ENCODE data around the gene TGFBR3. TPM values are rescaled to one million over a fixed set of nuclear protein-coding genes. Genes with fewer than 3 reads are reported as not detected.
"Not testable (repeated sequence)": the region's sequence is repeated elsewhere in the genome, so short reads cannot be mapped to it uniquely, and the experiment has no call there.

Gene TGFBR3
- total RNA-seq, 1 experiment from 2014 or later: 4.2 TPM

DNA sequence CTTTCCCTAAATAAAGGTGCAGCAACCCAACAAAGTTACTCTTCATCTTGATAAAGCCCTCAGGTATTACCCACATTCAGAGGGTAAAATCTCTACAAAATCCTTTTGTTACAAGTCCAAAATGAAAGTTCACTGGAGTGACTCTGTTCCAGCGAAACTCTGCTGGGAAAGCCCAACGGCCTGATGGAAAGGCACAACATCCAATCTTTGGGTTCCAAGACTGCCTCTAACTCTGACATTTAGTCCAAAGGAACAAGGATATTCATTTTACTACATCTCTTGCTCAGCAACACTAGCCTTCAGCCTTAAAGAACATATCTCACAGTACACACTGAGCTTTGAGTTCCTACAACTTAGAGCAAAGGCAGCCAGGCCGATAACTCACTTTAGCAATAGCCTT, 42.1 kb downstream of the TGFBR3 start (continued):
- TF ChIP-seq CREB1 (CRISPR knock-in tag; IDR thresholded peaks at IDR 0.05) (no peak), ZBTB21 (CRISPR knock-in tag; IDR thresholded peaks at IDR 0.05; ENCODE audit: borderline replicate concordance) (no peak), NFYB (CRISPR knock-in tag; conservative IDR thresholded peaks at IDR 0.05; ENCODE audit: low read depth) (no peak)

DNA sequence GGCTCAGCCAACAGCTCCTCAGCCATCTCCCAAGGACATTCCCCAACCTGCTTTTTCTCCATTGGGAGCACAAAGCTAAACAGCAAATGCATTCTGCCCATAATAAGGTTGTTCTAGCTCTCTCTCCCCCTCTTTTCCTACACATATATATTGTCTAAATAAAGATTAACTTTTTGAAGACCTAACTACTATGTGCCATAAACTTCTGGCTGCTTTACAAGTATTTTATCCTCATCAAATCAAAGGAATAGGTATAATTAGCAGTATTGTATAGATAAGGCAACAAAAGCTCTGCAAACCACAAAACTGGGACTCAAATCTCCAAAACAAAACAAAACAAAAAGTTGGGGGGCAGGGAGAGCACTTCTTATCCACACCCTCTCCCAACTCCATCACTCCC, 43.4 kb downstream of the TGFBR3 start:
- ChIA-PET CTCF (no interaction called here), POLR2A (no interaction called here)
- no peak for DNase-seq (ENCODE audit: low spot score)
- Mint-ChIP-seq H3K4me3 (no peak overlapping the region), H3K9me3 (no peaks in the 10 kb centered on the region), H3K4me1 (peaks cover 6% of the 10 kb centered on the region; the same call in 1 of the 2 replicates), H3K36me3 (no peaks in the 10 kb centered on the region), H3K27me3 (ENCODE audit: low read depth) (no peaks in the 10 kb centered on the region), H3K27ac (no peak overlapping the region)
- TF ChIP-seq NR1H2 (CRISPR knock-in tag; IDR thresholded peaks at IDR 0.05) (no peak), NFATC4 (CRISPR knock-in tag; IDR thresholded peaks at IDR 0.05) (no peak), NR2C2 (CRISPR knock-in tag; IDR thresholded peaks at IDR 0.05) (no peak)
- TF ChIP-seq, protein P1, sequence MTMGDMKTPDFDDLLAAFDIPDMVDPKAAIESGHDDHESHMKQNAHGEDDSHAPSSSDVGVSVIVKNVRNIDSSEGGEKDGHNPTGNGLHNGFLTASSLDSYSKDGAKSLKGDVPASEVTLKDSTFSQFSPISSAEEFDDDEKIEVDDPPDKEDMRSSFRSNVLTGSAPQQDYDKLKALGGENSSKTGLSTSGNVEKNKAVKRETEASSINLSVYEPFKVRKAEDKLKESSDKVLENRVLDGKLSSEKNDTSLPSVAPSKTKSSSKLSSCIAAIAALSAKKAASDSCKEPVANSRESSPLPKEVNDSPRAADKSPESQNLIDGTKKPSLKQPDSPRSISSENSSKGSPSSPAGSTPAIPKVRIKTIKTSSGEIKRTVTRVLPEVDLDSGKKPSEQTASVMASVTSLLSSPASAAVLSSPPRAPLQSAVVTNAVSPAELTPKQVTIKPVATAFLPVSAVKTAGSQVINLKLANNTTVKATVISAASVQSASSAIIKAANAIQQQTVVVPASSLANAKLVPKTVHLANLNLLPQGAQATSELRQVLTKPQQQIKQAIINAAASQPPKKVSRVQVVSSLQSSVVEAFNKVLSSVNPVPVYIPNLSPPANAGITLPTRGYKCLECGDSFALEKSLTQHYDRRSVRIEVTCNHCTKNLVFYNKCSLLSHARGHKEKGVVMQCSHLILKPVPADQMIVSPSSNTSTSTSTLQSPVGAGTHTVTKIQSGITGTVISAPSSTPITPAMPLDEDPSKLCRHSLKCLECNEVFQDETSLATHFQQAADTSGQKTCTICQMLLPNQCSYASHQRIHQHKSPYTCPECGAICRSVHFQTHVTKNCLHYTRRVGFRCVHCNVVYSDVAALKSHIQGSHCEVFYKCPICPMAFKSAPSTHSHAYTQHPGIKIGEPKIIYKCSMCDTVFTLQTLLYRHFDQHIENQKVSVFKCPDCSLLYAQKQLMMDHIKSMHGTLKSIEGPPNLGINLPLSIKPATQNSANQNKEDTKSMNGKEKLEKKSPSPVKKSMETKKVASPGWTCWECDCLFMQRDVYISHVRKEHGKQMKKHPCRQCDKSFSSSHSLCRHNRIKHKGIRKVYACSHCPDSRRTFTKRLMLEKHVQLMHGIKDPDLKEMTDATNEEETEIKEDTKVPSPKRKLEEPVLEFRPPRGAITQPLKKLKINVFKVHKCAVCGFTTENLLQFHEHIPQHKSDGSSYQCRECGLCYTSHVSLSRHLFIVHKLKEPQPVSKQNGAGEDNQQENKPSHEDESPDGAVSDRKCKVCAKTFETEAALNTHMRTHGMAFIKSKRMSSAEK (CRISPR knock-in tag; IDR thresholded peaks at IDR 0.05; ENCODE audit: borderline replicate concordance): no peak
- TF ChIP-seq, protein P2, sequence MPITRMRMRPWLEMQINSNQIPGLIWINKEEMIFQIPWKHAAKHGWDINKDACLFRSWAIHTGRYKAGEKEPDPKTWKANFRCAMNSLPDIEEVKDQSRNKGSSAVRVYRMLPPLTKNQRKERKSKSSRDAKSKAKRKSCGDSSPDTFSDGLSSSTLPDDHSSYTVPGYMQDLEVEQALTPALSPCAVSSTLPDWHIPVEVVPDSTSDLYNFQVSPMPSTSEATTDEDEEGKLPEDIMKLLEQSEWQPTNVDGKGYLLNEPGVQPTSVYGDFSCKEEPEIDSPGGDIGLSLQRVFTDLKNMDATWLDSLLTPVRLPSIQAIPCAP (CRISPR knock-in tag; IDR thresholded peaks at IDR 0.05): no peak
- no peak for ATAC-seq

DNA sequence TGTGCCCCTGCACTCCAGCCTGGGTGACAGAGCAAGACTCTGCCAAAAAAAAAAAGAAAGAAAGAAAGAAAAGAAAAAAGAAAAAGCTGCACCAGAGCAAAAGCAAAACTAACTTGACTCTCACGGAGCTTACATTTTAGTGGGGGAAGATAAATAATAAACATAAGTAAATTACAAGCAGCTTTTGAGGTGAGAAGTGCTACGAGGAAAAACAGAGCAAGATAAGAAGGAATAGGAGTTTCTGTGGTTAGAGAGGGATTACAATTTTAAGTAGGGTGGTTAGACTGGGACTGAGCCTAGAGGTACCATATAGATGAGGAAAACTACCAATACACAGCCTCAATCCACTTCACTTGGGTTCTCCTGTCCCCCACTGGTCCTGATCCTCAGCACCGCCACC, 43.9 kb downstream of the TGFBR3 start:
- CTCF ChIA-PET: no interaction called here
- no peak for ATAC-seq
- Mint-ChIP-seq H3K36me3 (no peaks in the 10 kb centered on the region), H3K27me3 (ENCODE audit: low read depth) (no peaks in the 10 kb centered on the region), H3K9me3 (no peaks in the 10 kb centered on the region), H3K4me1 (peaks cover 5% of the 10 kb centered on the region; the same call in 1 of the 2 replicates), H3K27ac (no peak overlapping the region), H3K4me3 (no peak overlapping the region)
- POLR2A ChIA-PET: no interaction called here
- no peak for DNase-seq (ENCODE audit: low spot score)
- no peak for TF ChIP-seq ZNF138 (CRISPR knock-in tag; conservative IDR thresholded peaks at IDR 0.05)
- no peak for TF ChIP-seq GTF2I (CRISPR knock-in tag; conservative IDR thresholded peaks at IDR 0.05)
- TF ChIP-seq ZNF396 (CRISPR knock-in tag; IDR thresholded peaks at IDR 0.05; ENCODE audit: borderline replicate concordance): no peak
- TF ChIP-seq FOXJ3 (CRISPR knock-in tag; IDR thresholded peaks at IDR 0.05; ENCODE audit: borderline replicate concordance): no peak
- TF ChIP-seq, protein P3, sequence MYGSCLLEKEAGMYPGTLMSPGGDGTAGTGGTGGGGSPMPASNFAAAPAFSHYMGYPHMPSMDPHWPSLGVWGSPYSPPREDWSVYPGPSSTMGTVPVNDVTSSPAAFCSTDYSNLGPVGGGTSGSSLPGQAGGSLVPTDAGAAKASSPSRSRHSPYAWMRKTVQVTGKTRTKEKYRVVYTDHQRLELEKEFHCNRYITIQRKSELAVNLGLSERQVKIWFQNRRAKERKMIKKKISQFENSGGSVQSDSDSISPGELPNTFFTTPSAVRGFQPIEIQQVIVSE (CRISPR knock-in tag; IDR thresholded peaks at IDR 0.05; ENCODE audit: borderline replicate concordance): no peak
- TF ChIP-seq, protein P4, sequence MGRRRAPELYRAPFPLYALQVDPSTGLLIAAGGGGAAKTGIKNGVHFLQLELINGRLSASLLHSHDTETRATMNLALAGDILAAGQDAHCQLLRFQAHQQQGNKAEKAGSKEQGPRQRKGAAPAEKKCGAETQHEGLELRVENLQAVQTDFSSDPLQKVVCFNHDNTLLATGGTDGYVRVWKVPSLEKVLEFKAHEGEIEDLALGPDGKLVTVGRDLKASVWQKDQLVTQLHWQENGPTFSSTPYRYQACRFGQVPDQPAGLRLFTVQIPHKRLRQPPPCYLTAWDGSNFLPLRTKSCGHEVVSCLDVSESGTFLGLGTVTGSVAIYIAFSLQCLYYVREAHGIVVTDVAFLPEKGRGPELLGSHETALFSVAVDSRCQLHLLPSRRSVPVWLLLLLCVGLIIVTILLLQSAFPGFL (CRISPR knock-in tag; IDR thresholded peaks at IDR 0.05; ENCODE audit: borderline replicate concordance): no peak
- TF ChIP-seq KAT7 (CRISPR knock-in tag; IDR thresholded peaks at IDR 0.05; ENCODE audit: borderline replicate concordance): no peak

DNA sequence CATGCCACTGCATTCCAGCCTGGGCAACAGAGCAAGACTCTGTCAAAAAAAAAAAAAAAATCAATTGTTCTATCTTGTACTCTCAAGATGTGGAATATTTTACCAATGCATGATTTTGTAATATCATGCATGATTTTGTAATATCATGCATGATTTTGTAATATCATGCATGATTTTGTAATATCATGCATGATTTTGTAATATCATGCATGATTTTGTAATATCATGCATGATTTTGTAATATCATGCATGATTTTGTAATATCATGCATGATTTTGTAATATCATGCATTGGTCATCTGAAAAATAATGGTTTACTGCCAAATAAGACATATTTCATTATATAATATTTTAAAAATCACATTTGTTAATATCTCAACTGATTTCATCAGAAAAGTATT, 45.7 kb downstream of the TGFBR3 start:
- H3K9me3 Mint-ChIP-seq; H3K27me3 Mint-ChIP-seq (ENCODE audit: low read depth); CTCF ChIA-PET; DNase-seq (ENCODE audit: low spot score); H3K4me1 Mint-ChIP-seq; H3K27ac Mint-ChIP-seq; H3K4me3 Mint-ChIP-seq; POLR2A ChIA-PET; ATAC-seq; H3K36me3 Mint-ChIP-seq: not testable (repeated sequence)
